Panc1 (cell line): ENCODE data around the gene LTBP2. TPM values are rescaled to one million over a fixed set of nuclear protein-coding genes. Genes with fewer than 3 reads are reported as not detected.

Source experiments
- ATAC-seq: fragments of 200-7000 bp; cut with Tn5 transposase; 2 replicates; pipeline ENCODE4 v1.9.1; 2020; ENCODE audit warnings: mild to moderate bottlenecking, moderate library complexity
- BruUV-seq: library from RNA; stranded (reverse); fragments of 400-500 nt; replicated peaks from 2 replicates; lab custom pipeline; 2021; lab: Mats Ljungman, UMichigan
- CTCF ChIA-PET: fragments of 300-600 bp; sonication (Branson Sonifier 250); formaldehyde crosslinking; loops from one replicate; lab custom pipeline; 2022; ENCODE audit warnings: antibody characterized with exemption; lab: Charles Lee
- POLR2A ChIA-PET: fragments of 300-600 bp; sonication (Branson Sonifier 250); formaldehyde crosslinking; loops from one replicate; lab custom pipeline; 2022; ENCODE audit warnings: antibody characterized with exemption; lab: Charles Lee
- DNase-seq: peaks from one replicate; pipeline ENCODE4 v3.0.0-alpha.2; 2010; ENCODE audit warnings: low read depth, low spot score
- H3K27ac ChIP-seq: 2 replicates; pipeline ENCODE4 v1.5.1; 2011; ENCODE audit warnings: mild to moderate bottlenecking, low read length, inconsistent platforms
- H3K27me3 ChIP-seq: fragments of 200-500 bp; sonication (Bioruptor generic); 2 replicates; pipeline ENCODE4 v1.6.0; 2014; ENCODE audit warnings: low read length, inconsistent platforms; ENCODE audit not compliant: control insufficient read depth, insufficient read depth
- H3K36me3 ChIP-seq: fragments of 200-500 bp; sonication (Bioruptor generic); 2 replicates; pipeline ENCODE4 v1.5.1; 2014; ENCODE audit warnings: inconsistent platforms, mild to moderate bottlenecking, low read length, moderate library complexity; ENCODE audit not compliant: control insufficient read depth, insufficient read depth
- H3K4me1 ChIP-seq: 2 replicates; pipeline ENCODE4 v1.5.1; 2011; ENCODE audit warnings: inconsistent platforms, mild to moderate bottlenecking, low read length, moderate library complexity; ENCODE audit not compliant: control insufficient read depth, insufficient read depth
- H3K4me3 ChIP-seq, 2 experiments: 2 replicates each; pipeline ENCODE4 v1.5.1; 2011 to 2012; ENCODE audit warnings: low read depth in 2 of 2, low read length in 2 of 2, mild to moderate bottlenecking in 2 of 2, inconsistent platforms in 1 of 2, moderate library complexity in 1 of 2
- H3K9me3 ChIP-seq: fragments of 200-500 bp; sonication (Bioruptor generic); 2 replicates; pipeline ENCODE4 v1.5.1; 2014; ENCODE audit warnings: low read depth, mild to moderate bottlenecking, inconsistent platforms, low read length, moderate library complexity; ENCODE audit not compliant: control insufficient read depth, insufficient read depth
- CTCF ChIP-seq: fragments of 450-650 bp; IDR thresholded peaks from 2 replicates; pipeline ENCODE4 v1.5.1; 2017; ENCODE audit warnings: mild to moderate bottlenecking
- POLR2AphosphoS5 ChIP-seq: IDR thresholded peaks from 2 replicates; pipeline ENCODE4 v1.6.1; 2012; ENCODE audit warnings: mild to moderate bottlenecking, low read depth, low read length, moderate library complexity
- SIN3A ChIP-seq: IDR thresholded peaks from 2 replicates; pipeline ENCODE4 v1.6.1; 2012; ENCODE audit warnings: low read depth, mild to moderate bottlenecking, low read length, moderate library complexity, borderline replicate concordance; ENCODE audit not compliant: insufficient read depth
- TCF7L2 ChIP-seq: IDR thresholded peaks from 2 replicates; pipeline ENCODE4 v1.6.1; 2011; ENCODE audit warnings: mild to moderate bottlenecking, low read depth, low read length, inconsistent platforms
- in situ Hi-C: cut with HindIII; loops from 2 replicates; pipeline ENCODE4 v1.10.0; 2016; ENCODE audit warnings: low sequenced_read_pairs, low pct_unique_long_range_greater_than_20kb
- intact Hi-C: fragments of 100-400 bp; cut with micrococcal nuclease; formaldehyde crosslinking; loops from one replicate; pipeline ENCODE4 v1.10.0; 2022; ENCODE audit not compliant: unreplicated experiment
- total RNA-seq: library from RNA; stranded (reverse); gene quantifications from one replicate; pipeline ENCODE4 v1.2.1, GENCODE V29; 2021; ENCODE audit not compliant: unreplicated experiment
- TF ChIP-seq, protein P1 (sequence below), 2 experiments: IDR thresholded peaks; 2 replicates each; pipeline ENCODE4 v1.6.1; 2011 to 2012; ENCODE audit warnings: low read depth in 2 of 2, control low read depth in 1 of 2, low read length in 1 of 2, mild to moderate bottlenecking in 1 of 2, moderate library complexity in 1 of 2; ENCODE audit not compliant: insufficient read depth in 1 of 2

LTBP2 gene
- total RNA-seq, 1 experiment from 2014 or later, result 69.8 TPM

DNA sequence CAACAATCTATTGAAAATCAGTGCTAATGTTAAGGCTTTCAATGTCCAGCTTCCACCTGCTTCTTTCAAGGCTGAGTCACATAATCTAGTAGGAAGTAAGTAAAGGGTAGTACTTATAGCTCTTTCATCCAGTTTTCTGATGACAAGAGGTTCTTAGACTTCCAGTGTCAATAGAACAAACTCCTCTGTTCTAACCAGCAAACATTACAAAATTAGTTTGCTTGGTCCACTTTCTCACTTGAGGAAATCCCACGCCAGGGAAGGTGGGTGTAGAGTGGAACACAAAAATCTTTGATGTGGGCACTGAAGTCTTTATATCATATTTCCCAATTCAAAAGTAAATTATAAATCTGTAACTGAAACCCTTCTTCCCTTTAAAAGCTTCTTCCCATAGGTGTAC lies 121.6 kb downstream of the LTBP2 start:
- ChIA-PET CTCF (no interaction called here), POLR2A (no interaction called here)
- Histone ChIP-seq H3K27me3 (no peaks in the 10 kb centered on the region), H3K36me3 (peaks cover 3% of the 10 kb centered on the region; the same call in 1 of the 2 replicates), H3K27ac (no peak overlapping the region), H3K4me3 (no peak overlapping the region), H3K4me1 (peaks cover 9% of the 10 kb centered on the region), H3K9me3 (no peaks in the 10 kb centered on the region)
- DNase-seq (no peak), ATAC-seq (no peak)
- TF ChIP-seq POLR2AphosphoS5 (no peak), TCF7L2 (no peak), CTCF (no peak)
- TF ChIP-seq, protein P1, sequence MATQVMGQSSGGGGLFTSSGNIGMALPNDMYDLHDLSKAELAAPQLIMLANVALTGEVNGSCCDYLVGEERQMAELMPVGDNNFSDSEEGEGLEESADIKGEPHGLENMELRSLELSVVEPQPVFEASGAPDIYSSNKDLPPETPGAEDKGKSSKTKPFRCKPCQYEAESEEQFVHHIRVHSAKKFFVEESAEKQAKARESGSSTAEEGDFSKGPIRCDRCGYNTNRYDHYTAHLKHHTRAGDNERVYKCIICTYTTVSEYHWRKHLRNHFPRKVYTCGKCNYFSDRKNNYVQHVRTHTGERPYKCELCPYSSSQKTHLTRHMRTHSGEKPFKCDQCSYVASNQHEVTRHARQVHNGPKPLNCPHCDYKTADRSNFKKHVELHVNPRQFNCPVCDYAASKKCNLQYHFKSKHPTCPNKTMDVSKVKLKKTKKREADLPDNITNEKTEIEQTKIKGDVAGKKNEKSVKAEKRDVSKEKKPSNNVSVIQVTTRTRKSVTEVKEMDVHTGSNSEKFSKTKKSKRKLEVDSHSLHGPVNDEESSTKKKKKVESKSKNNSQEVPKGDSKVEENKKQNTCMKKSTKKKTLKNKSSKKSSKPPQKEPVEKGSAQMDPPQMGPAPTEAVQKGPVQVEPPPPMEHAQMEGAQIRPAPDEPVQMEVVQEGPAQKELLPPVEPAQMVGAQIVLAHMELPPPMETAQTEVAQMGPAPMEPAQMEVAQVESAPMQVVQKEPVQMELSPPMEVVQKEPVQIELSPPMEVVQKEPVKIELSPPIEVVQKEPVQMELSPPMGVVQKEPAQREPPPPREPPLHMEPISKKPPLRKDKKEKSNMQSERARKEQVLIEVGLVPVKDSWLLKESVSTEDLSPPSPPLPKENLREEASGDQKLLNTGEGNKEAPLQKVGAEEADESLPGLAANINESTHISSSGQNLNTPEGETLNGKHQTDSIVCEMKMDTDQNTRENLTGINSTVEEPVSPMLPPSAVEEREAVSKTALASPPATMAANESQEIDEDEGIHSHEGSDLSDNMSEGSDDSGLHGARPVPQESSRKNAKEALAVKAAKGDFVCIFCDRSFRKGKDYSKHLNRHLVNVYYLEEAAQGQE (IDR thresholded peaks at IDR 0.05; ENCODE audit: insufficient read depth in 1 of 2, low read depth in 2 of 2, low read length in 1 of 2), result no peak
- no TSS peak for BruUV-seq
- intact Hi-C loops (no loop called here), in situ Hi-C loops (no loop called here)

DNA sequence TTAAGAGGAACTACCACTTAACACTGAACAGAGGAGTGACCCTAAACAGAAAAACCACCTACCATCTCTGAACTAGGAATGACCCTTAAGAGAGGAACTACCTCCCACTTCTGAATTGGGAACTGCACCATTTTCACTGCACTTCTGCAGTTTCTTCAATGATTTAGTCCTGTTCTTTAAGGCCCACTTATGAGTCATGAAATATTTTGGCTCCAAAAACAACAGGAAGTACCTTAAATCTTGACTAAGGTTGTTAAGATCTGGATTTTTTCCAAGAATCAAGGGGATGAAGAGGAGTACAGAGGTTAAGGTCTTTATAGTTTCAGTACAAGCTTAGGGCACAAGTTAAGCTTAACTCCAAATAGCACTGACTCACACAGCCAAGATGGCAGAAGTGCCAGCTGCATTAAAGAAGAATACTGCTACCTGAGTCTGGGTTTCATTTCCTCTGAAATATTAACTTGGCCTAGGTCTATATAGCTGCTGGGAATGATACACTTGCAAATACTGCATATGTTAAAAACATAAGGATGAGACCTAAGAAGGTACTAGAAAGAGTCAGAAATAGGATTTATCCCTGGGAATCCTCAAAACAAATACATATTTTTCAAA lies 123.1 kb downstream of the LTBP2 start:
- TF ChIP-seq POLR2AphosphoS5 (no peak), CTCF (no peak), SIN3A (no peak), TCF7L2 (no peak)
- TF ChIP-seq, protein P1 (IDR thresholded peaks at IDR 0.05; ENCODE audit: insufficient read depth in 1 of 2, low read depth in 2 of 2, low read length in 1 of 2), result no peak
- BruUV-seq, result no TSS peak
- Histone ChIP-seq H3K4me1 (peaks cover 9% of the 10 kb centered on the region), H3K27ac (no peak overlapping the region), H3K9me3 (no peaks in the 10 kb centered on the region), H3K27me3 (no peaks in the 10 kb centered on the region), H3K36me3 (peaks cover 3% of the 10 kb centered on the region; the same call in 1 of the 2 replicates), H3K4me3 (no peak overlapping the region)
- no peak for DNase-seq
- ATAC-seq, result no peak
- ChIA-PET POLR2A (no interaction called here), CTCF (no interaction called here)
- intact Hi-C loops, result no loop called here
- in situ Hi-C loops, result no loop called here
